Smooth muscle cell of the brain vasculature (primary cell): ENCODE measurements around the gene NTRK3.

ENCODE experiments used
- DNase-seq: peaks from one replicate; pipeline ENCODE4 v3.0.0-alpha.2; 2012; ENCODE audit warnings: low read depth, low spot score

NTRK3 gene

DNA sequence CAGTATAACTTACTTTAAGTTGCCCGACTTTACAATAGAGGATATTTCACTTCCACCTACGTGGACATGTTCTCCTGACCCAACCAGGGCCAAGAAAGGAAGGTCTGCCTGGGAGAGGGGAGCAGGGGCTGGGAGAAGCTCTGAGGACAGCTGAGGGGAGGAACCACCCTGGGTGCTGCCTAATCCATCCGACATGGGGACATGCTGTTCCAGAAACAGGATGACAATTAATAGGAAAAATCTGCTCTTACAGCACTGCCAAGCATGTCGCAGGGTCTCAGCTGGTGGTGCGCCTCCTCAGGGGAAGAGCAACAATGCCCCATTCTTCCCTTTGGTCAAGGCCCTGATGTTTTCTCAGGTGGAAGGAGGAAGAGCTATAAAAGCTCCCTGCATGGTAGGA, 132.3 kb downstream of the NTRK3 start:
- DNase-seq = no peak

DNA sequence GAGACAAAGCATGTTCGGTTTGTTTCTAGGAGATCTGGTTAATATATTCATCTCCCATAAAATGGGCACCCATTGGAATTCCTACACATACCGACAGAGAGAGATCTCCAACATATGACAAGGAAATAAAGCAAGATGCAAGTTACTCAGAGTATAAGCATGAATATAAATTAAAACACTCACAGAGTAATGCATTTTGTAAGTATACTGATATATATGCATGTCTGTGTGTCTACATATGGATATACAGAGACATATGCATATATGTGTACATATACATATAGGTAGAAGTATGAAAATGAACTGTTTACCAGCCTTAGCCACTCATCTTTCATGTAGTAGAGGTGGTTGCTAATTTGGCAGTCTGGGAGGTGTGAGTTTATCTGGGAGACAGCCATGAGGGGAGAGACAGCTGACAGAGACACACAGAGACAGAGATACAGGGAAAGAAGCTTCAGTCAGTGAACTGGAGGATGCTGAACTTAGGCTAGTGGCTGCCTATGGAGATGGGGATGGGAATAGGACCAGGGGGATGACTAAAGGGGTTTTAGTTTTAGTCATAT, 134.5 kb downstream of the NTRK3 start:
- no peak for DNase-seq

GRCh38 chr15:88120026-88120425, 136.5 kb downstream of the NTRK3 start:
- DNase-seq = no peak

DNA sequence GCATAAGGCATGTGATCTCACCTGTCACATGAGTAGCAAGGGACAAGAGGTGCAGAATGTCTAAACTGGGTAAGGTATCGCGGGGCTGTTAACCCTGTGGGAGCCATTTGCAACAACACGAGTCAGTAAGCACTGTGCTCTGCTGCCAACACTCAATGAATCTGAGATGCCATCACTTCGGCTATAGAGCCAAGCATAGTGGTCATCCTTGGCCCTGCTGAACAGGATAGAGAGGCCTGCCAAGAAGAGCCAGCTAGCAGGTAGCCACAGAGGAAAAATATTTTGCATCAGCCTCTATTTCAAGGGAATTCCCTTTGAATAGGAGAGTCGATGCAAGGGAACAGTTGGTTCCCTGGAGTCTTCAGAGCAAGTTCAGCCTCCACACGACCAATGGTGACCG, 137.8 kb downstream of the NTRK3 start:
- DNase-seq = no peak

GRCh38 chr15:88118035-88118434, 138.5 kb downstream of the NTRK3 start:
- no peak for DNase-seq

DNA sequence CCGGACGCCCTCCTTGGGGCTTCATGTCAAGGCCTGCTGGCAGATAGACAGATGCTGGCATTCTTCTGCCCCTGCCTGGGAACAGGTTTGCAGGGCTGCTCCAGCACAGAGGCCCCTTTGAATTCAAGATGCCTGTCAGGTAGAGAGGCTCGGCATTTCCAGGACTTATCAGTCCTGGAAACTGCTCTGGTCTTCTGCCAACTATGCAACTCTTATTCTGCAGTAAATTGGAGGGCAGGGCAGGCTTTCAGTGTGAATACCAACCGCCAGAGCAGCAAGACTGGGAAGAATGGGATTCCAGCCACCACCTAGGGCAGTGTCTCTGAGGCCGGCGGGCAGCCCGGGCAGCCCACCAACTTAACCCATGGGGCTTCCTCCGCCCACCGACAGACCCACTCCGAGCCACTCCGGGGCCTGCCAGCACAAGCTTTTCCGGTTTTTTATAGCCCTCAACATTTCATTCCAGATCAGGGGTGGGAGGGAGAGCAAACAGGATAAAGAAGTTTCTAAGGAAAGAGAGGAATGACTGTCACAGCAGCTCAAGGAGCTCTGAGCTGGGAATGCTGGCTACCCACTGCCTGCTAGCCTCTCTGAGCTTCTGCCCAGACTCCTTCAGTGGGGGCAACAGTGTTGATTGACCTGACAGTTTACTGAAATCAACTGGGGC, 140.9 kb downstream of the NTRK3 start:
- no peak for DNase-seq

- DNase-seq = no peak
These were observed 142.8 kb downstream of the NTRK3 start for GRCh38 chr15:88113613-88114308.

GRCh38 chr15:88108991-88109390, 147.5 kb downstream of the NTRK3 start:
- DNase-seq = no peak

- no peak for DNase-seq
These were observed 148.1 kb downstream of the NTRK3 start for GRCh38 chr15:88108477-88108876.

DNA sequence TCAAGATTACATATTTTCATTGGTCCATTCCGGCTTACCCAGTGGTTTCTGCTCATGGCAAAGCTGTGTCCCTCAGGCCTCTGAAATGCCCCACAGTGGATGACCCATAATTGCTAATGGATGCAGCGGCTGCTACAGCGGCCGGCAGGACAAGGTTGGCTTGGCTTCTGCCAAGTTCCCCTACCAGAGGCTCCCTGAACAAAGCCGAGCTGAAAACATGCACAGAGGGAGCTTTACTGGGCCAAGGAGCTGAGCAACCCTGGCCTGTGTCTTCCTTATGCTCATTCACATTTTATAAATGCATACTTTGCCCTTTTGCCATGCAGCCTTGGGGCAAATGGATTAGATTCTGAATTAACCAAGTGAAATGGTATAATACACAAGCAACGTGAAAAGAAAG, 150.5 kb downstream of the NTRK3 start:
- DNase-seq = no peak

DNA sequence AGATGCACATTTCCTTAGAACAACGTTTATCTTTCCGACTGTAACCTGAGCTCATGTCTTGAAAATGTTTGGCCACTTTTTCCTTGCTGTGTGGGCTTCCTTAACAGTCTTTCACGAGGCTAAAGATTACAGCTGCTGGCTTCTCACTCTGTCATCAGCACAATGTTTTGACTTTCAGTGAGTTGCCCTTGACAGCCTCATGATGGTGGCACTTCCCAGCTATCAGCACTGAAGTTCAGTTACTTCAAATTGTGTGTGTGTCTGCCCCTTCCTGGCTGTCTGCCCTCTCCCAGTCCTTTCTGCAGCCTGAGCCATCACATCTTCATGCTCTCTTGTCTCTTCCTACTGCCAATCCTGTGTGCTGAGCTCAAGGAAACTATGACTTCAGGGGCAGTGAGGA, 152.2 kb downstream of the NTRK3 start:
- no peak for DNase-seq

GRCh38 chr15:88100181-88100580, 156.4 kb downstream of the NTRK3 start:
- DNase-seq = no peak

DNA sequence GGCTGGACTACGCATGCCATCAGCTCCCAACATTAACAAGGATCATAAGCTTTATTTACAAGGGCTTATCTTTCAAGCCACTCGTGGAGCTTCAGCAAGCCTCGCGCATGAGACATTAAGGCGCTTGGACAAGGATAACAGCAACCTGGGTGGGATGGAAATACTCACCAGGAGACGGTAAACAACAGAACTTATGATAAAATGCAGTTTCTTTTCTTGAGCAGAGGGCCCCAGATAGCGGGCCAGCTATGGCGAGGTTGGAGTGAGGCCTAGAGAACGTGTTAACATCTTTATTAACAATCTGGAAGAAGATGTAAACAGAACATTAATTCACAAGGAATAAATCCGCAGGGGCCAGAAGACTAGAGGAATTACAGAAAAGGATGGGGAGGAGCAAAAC, 158.2 kb downstream of the NTRK3 start:
- DNase-seq = no peak

GRCh38 chr15:88091444-88092016, 165.0 kb downstream of the NTRK3 start:
- DNase-seq = no peak

GRCh38 chr15:88090481-88091011, 166.0 kb downstream of the NTRK3 start:
- no peak for DNase-seq

GRCh38 chr15:88089731-88090130, 166.8 kb downstream of the NTRK3 start:
- no peak for DNase-seq

- DNase-seq = no peak
These were observed 167.4 kb downstream of the NTRK3 start for GRCh38 chr15:88089024-88089620.

DNA sequence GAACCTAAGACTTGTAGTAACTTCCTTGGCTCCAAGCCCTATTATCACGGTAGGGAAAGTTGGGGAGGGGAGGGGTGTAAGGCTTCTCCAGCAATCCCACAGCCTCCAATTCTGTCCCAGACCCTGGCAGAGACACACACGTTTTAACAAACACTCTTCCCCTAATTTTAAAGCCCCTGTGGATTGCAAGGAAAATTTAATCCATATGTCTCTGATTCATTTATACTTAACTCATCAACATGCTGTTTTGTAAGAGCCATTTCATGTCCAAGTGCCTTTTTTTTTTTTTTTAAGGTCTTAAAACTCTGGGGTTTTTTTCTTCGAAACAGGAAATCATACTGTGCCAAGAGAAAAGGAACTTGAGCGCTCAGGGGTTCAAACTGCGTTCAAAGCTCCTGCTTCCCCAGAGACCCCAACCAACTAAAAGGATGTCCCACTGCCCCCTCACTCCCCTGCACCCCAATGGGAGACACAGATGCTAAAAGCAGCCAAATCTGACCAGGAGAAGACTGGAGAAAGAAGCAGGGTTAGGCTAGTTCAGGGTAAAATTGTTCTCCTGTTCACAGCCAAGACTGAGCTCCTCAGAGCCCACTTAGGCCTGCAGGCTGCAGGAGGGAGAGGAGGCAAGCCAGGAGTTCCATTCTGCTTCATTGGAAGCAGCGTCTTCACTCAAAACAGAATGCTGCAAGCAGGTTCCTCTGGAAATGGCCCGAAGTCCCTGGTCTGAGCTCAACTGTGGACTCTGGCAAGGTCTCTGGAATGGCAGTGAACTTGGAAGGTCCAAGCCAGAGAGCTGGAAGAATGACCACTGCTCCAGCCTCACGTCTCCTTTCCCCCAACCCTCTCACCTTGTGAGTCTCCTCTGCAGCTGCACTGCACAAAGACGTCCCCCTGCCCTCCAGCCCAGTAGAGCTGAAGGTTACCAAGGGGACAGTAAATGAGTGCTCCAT, 172.5 kb downstream of the NTRK3 start:
- DNase-seq = no peak

DNA sequence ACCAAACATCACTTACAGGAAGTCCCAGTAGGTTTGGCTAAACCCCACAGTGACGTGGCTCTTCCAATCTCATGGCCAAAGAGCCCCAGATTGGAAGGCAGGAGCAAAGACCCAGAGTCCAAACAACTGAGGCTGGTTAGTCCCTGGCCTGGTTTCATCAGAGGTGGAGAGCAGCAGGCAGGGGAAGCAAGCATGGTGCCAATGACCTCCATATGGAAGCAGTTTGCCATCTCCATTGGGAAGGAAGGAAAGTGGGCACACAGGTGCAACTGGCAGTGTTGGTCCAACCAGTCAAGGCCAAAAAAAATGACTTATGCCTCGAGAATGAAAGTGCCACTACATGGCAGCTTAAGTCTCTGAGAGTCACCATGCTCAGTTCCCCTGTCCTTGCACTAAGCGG, 175.9 kb downstream of the NTRK3 start:
- DNase-seq = no peak

- DNase-seq = no peak
These were observed 179.1 kb downstream of the NTRK3 start for GRCh38 chr15:88077296-88078020.
